HG03378 (cell line): Measurements from ENCODE around the gene NDUFS2.
"Not testable (repeated sequence)": the region's sequence is repeated elsewhere in the genome, so short reads cannot be mapped to it uniquely, and the experiment has no call there.

Source experiments
- ATAC-seq: cut with Tn5 transposase; IDR thresholded peaks from one replicate; pipeline ENCODE4 v1.9.1; 2021; ENCODE audit warnings: mild to moderate bottlenecking, moderate library complexity; ENCODE audit not compliant: unreplicated experiment

Gene NDUFS2

GRCh38 chr1:161242313-161242712, 40.1 kb downstream of the NDUFS2 start:
- ATAC-seq = no peak

GRCh38 chr1:161244888-161245287, 42.7 kb downstream of the NDUFS2 start:
- no peak for ATAC-seq

GRCh38 chr1:161250100-161250499, 47.9 kb downstream of the NDUFS2 start:
- ATAC-seq = not testable (repeated sequence)

- no peak for ATAC-seq
These were observed 48.7 kb downstream of the NDUFS2 start for GRCh38 chr1:161250829-161251228.

GRCh38 chr1:161251579-161251978, 49.4 kb downstream of the NDUFS2 start:
- ATAC-seq = no peak

- ATAC-seq = not testable (repeated sequence)
These were observed 53.1 kb downstream of the NDUFS2 start for GRCh38 chr1:161255302-161255701.

- not testable (repeated sequence) for ATAC-seq
These were observed 53.9 kb downstream of the NDUFS2 start for GRCh38 chr1:161255955-161256520.

GRCh38 chr1:161257109-161257508, 54.9 kb downstream of the NDUFS2 start:
- ATAC-seq = not testable (repeated sequence)

- ATAC-seq = no peak
These were observed 56.5 kb downstream of the NDUFS2 start, which contains the start of gene PCP4L1 for GRCh38 chr1:161258439-161259344. PCP4L1 (plus strand) TSS chr1:161258745; CDS start chr1:161258975, 230 bp downstream.

- ATAC-seq = no peak
These were observed 57.2 kb downstream of the NDUFS2 start for GRCh38 chr1:161259345-161259702.

GRCh38 chr1:161259765-161260164, 57.6 kb downstream of the NDUFS2 start:
- ATAC-seq = no peak

GRCh38 chr1:161260376-161261260, 58.5 kb downstream of the NDUFS2 start:
- no peak for ATAC-seq

- ATAC-seq = no peak
These were observed 59.4 kb downstream of the NDUFS2 start for GRCh38 chr1:161261261-161262235.
